GM21737 (cell line): Measurements from ENCODE around the gene TAAR2.
"Not testable (repeated sequence)": the region's sequence is repeated elsewhere in the genome, so short reads cannot be mapped to it uniquely, and the experiment has no call there.

Experiments
- ATAC-seq: cut with Tn5 transposase; IDR thresholded peaks from one replicate; pipeline ENCODE4 v1.9.1; 2021; ENCODE audit warnings: mild to moderate bottlenecking, moderate library complexity; ENCODE audit not compliant: unreplicated experiment

Gene TAAR2

DNA sequence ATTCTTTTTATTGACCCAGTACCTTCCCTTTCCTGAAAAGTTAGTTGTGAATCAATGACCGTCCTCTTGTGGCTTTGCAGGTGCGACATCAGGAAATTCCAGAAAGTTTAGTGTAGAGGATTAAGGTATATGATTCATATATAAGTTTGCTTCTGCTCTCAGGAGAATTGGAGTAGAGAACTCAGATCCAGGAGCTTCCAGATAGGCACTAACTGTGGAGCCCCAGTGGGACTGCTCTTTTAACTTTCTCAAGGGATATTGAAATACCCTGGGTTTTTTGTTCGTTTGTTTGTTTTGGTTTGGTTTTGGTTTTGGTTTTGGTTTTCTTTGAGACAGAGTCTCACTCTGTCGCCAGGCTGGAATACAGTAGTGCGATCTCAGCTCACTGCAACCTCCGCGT lies 9.5 kb downstream of the TAAR2 start:
- no peak for ATAC-seq

DNA sequence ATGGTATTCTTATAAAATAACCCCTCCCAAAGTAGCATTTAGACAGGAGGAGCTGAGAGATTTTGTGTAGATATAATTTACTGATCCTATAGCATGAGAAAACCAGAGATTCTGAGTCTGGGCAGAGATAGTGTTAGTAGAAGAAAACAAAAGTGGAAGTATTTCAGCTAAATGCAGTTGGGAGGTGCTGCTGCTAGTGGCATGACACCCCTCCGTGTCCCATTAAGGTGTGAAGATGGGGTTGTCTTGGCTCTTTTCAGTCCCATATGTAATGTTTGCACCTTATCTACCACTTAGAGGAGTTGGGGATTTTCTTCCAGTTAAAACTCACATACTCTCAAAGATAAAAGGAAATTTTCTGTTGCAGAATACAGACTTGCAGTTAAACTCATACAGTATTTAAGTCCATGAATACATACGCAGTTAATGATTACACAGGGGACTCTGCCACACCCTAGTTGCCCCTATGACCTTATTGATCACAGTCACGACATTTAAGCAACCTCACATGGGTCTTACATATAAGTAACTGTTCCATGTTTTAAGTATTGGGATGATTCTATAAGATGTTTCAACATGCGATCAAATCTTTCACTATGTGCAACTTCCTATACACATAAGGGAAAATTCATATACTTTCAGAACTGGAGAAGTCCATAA lies 11.5 kb downstream of the TAAR2 start:
- ATAC-seq = no peak

DNA sequence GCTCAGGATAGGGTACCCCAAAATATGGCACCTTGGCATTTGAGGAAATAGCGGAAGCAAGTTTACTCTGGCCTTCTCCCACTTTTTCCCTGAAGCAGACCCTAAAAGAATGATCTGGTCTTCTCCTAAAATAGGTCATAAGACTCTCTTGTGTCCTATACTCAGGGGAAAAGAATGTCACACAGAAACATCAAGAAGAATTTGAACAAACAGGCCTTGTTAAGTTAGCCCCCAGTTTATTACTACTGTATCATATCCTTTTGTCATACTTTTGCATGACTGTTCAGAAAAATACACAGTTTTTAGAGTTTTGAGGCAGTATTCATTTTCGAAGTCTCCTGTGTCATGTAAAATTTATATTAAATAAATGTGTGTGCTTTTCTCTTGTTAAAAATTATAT lies 12.5 kb downstream of the TAAR2 start:
- ATAC-seq = no peak

DNA sequence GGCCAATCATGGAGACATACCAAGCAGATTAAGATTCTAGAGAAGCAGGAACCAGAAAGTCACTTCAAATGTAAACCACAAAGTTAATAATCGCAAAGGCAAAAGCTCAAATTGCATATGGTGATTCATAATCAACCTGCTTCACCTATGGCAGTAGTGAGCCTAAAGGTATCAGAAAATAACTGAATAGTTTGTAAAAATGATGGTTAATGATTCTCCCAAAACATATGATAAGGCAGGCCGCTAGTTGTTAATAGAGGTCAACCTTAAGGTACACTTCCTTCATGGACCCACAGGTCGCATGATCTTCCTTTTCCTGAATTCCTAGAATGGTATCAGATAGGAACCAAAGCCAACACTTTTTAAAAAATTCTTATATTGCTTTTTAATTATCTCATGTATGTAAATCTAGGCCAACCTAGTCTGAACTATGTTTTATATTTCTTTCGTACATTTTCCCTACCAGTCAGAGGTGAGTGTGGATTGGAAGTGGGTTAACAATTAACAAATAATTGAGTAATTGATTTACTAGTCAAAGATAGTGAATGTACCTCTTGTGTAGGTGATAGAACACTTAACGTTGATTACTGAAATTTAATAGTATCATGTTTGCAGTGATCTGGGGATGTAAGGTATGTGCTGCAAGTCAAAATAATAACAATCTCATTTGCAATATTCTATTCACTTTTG lies 16.4 kb downstream of the TAAR2 start:
- ATAC-seq = peak; percentile 58

DNA sequence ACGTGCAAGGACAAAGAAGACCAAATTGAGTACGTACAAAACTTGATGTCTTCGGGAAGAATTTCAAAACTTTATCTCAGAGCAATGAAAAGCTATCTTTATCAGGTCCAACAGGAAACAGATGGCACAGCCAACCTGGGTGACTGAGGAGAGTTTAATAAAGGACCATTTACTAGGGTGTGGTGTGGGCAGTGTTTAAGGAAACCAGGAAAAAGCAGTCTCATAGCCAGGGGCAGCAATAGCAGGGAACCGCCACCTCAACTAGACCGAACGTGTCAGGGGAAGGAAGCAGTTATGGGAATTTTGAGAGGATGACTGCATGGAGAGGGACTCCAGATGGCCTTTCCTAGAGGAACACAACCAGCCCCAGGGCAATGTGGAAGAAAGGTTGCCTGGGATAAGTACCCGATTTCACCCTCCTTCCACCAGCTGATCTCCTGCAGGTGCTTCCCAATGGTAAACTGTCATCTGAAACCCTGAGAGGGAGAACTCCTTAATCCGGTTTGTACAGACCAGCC lies 19.4 kb downstream of the TAAR2 start:
- no peak for ATAC-seq

DNA sequence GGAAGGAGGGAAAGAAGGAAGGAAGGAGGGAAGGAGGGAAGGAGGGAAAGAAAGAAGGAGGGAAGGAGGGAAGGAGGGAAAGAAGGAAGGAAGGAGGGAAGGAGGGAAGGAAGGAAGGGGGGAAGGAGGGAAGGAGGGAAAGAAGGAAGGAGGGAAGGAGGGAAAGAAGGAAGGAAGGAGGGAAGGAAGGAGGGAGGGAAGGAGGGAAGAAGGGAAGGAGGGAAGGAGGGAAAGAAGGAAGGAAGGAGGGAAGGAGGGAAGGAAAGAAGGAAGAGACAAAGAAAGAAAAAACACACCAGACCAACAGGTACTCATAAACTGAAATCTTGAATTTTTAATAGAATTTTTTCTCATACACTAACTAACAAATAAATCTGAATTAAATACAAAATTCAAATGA lies 23.2 kb downstream of the TAAR2 start:
- not testable (repeated sequence) for ATAC-seq

DNA sequence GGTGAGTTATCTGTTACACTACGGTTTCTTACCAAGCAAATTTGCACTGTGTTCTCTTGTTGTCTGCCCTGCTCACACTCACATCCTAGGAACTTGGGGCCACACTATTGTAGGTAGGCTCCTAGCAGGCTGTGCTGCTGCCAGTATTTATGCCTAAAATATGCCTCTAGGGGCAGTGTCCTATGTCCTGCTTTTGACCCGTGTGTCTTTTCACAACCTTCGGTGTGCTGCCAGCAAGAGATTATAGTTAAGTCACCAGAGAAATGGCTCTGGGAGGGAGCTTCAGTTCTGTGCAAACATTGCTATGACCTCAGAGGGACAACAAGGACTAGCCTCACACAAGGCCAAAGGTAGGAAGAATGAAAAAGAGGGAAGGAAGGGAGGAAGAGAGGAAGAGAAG lies 25.6 kb downstream of the TAAR2 start:
- ATAC-seq = peak; percentile 52

DNA sequence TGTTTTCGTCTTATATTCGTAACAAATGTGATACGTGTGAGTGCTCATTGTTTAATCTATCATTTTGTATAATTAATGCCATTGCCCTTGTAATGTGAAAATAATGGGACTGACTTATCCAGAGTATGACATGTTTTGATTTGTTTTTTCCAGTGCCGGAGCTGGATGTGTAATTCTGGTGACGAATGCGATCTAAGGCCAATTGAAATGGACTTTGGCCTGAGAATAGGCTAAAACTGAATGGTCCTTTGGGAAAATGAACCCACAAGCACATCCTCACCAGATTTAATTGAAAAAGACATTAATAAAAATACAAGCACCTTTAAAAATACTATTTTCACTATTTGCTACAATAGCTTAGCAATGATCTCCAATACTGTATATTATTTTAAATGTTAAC lies 27.9 kb downstream of the TAAR2 start:
- ATAC-seq = no peak

DNA sequence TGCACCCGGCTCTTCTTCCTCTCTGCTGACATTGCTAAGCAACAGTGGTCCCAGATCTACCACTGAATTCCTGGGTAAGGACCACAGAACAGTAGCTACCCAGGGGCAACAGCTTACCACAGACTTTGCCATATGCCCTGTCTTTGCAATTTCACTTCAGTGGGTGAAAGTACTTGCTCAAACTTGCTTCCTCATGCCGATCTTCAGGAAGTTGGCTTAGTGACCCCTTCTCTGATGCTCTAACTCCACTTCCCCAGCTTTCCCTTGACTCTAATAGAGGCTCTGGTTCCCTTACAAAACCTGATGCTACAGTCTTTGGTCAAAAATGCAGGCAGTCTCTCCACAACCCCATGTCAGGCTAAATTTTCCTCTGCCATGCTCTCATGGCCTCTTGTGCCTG lies 31.2 kb downstream of the TAAR2 start:
- ATAC-seq = no peak

DNA sequence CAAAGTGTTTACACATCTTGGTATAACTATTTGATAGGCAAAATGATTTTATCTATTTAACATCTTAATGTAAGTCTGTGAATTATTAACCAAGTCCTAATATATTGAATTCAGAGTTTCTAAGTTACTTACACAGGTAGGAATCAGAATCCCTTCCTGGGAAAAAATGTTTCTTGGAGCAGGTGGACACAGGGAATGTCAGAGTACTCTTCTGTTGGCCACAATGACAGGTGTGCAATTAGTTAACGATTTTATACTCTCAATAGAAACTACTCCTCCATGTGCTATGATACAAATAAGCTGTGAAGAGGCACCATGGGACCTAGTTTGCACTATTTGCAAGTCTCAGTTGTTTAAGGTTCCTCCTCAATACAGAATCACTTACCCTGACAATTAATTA lies 33.7 kb downstream of the TAAR2 start:
- ATAC-seq = no peak

DNA sequence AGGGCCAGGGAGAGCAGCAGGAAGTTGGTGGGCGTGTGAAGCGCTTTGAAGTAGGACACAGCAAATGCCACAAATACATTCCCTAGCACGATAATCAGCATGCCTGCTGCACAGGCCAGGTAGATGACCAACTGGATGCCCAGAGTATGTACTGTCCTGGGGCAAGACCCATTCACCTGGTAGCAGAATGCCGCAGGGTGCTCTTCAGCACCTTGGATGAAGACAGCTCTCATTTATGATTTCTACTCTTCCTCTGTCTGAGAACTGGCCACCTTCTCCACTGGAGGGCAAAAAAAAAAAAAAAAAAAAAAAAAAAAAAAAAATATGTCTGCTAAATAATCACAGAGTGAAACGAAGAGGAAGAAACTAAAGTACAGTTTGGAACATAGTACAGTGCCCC lies 34.6 kb downstream of the TAAR2 start, which contains the start of gene TAAR5:
TAAR5 (minus strand) TSS at position 288 of the 400 bp plus-strand sequence; CDS start at position 233, 55 bp downstream.
- ATAC-seq = no peak

DNA sequence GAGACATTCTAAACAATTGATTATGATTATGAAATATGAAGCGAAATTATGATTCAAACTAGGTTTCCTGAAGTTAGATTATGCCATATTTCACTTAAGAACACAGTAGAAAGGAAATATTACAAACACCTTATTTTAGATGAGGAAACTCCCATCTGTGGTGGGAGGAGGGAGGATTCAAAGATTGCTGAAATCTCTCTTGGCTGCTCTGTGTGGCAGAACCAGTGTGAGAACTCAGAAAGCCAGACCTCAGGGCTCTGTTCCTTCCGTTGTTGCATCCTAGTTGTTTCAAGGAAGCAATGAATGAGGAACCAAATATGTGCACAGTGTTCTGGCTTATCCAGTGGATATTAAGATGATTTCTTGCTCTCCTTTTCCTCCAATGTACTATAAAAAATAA lies 36.7 kb downstream of the TAAR2 start:
- no peak for ATAC-seq

DNA sequence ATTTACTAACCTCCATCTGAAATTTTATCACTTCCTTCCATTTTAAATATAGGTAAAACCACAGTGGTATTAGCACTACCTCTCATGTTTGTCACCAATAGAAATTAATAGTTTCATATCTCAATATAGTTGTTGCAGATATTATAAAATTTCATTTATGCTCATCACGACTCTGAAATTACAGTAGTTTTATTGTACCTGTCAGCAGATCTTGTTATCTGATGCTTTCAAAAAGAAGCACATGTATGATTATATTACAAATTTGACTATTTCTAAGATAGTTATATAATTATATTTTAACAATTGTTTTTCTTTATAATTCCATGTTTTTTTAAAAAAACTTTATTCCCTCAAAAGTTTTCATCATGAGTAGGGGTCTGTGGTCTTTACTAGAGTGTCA lies 39.4 kb downstream of the TAAR2 start:
- no peak for ATAC-seq

DNA sequence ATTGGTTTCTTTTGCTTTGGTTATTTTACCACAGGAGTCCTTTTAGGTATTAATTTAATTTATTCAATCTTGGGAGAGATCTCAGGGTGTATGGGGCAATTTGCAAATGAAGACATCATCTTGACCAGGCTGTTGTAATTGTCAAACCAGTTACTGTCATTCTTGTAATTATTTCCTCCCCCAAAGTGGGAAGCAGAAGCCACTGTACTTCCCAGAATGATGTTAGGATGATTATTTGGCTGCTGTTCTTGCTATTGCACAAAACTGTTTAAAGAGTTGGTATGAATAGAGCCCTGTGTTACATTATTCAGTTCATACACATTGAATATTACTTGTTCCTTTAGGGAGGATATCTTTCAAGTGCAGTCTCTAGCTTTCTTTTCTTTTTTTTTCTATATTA lies 52.3 kb downstream of the TAAR2 start:
- ATAC-seq = no peak

DNA sequence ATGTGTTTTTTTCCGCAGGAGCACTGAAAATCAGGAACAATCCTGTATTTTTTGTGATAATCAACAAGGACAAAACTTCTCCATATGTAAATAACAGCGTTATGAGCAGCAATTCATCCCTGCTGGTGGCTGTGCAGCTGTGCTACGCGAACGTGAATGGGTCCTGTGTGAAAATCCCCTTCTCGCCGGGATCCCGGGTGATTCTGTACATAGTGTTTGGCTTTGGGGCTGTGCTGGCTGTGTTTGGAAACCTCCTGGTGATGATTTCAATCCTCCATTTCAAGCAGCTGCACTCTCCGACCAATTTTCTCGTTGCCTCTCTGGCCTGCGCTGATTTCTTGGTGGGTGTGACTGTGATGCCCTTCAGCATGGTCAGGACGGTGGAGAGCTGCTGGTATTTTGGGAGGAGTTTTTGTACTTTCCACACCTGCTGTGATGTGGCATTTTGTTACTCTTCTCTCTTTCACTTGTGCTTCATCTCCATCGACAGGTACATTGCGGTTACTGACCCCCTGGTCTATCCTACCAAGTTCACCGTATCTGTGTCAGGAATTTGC lies 53.8 kb downstream of the TAAR2 start, which contains the start of gene TAAR6:
TAAR6 (plus strand) TSS at position 102 of the 557 bp plus-strand sequence; CDS start at position 102, 0 bp downstream.
- ATAC-seq = no peak

DNA sequence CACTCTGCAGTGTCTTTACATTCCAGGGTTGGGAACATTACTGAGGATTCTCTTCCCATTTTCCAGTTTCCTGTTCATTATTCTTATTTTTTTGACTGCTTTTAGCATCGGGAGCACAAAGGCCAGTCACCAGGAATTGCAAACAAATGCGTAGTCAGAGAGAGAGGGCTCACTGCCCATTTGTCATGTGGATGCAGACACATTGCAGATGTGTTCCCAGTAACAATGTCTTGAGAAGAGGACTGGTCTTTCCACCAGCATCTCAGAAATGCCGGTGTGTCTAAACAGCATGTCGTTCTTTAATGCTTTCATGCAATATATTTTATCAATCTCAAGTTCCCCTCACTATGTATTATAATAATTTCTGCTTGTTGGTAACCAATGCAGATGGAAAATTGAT lies 54.9 kb downstream of the TAAR2 start:
- ATAC-seq = no peak

DNA sequence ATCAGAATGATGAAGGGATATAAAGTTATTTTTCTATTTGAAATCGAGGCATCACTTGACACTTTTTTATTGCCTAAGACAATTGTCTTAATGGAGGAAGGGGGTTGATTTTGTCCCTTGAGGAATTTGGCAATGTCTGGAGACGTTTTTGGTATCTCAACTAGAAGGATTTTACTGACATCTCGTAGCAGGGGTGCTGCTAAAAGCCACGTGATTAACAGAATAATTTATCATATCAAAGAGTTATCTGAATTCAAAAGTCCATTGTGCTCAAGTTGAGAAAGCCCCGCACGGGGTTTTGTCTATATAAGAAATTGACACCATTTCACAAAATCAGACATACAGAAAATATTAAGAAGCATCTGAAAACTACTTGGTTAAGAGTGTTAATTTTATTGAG lies 55.5 kb downstream of the TAAR2 start:
- no peak for ATAC-seq

DNA sequence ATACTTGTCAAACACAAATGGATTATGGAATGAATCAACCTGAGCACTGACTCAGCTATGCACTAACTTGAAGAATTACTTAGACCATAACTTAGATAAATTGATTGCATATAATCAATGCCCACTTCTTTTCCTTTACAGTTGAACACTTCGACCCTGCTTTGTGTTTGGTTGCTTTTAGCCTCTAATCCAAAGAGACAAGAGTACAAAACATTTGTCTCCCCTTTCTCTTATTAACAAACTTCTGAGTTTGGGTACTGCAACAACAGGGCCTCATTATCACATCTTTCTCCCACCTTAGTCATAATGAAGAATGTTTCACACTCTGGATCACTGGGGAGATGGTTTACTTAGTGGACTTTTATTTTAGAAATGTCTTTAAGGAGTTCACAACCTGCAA lies 56.5 kb downstream of the TAAR2 start:
- ATAC-seq = no peak
